ENCODE results near the gene KCNJ11.

Gene KCNJ11

GRCh38 chr11:17366495-17366894 lies 22.0 kb downstream of the KCNJ11 start:
- DNase-seq (ENCODE audit: low read depth): no peak

- DNase-seq (ENCODE audit: low read depth): no peak
Observed at GRCh38 chr11:17354601-17354991, 33.9 kb downstream of the KCNJ11 start.

- no peak for DNase-seq (ENCODE audit: low read depth)
Observed at GRCh38 chr11:17353821-17354600, 34.4 kb downstream of the KCNJ11 start.

- peak; percentile 57 for DNase-seq (ENCODE audit: low read depth)
Observed at GRCh38 chr11:17352950-17353820, 35.3 kb downstream of the KCNJ11 start.

- no peak for DNase-seq (ENCODE audit: low read depth)
Observed at GRCh38 chr11:17351510-17352176, 36.8 kb downstream of the KCNJ11 start, which contains the start of gene NCR3LG1. Gene NCR3LG1, plus strand, starts transcription at chr11:17351800. Its CDS starts 170 bp downstream, at chr11:17351970.

- no peak for DNase-seq (ENCODE audit: low read depth)
Observed at GRCh38 chr11:17351172-17351509, 37.3 kb downstream of the KCNJ11 start.

GRCh38 chr11:17350455-17351171 lies 37.8 kb downstream of the KCNJ11 start:
- no peak for DNase-seq (ENCODE audit: low read depth)

- DNase-seq (ENCODE audit: low read depth): no peak
Observed at GRCh38 chr11:17347676-17348075, 40.8 kb downstream of the KCNJ11 start.

- DNase-seq (ENCODE audit: low read depth): no peak
Observed at GRCh38 chr11:17343907-17344306, 44.6 kb downstream of the KCNJ11 start.

- DNase-seq (ENCODE audit: low read depth): no peak
Observed at GRCh38 chr11:17343257-17343656, 45.2 kb downstream of the KCNJ11 start.
